ENCODE data around the gene LARGE1.

LARGE1 gene

GRCh38 chr22:33350491-33350890 lies 569.8 kb downstream of the LARGE1 start:
- 0 out of 2 replicates have a peak, but pooled peaks cover 2% of the 10 kb centered on the region for H3K36me3 ChIP-seq (ENCODE audit: control insufficient read depth, insufficient read depth, low read length)
- peaks cover 11% of the 10 kb centered on the region; the same call in 1 of the 2 replicates for H3K9me3 ChIP-seq (ENCODE audit: control insufficient read depth, insufficient read depth, low read length)
- H3K27me3 ChIP-seq (ENCODE audit: control insufficient read depth, insufficient read depth, low read length): no peaks in the 10 kb centered on the region
- H3K27ac ChIP-seq (ENCODE audit: low read depth, low read length): no peak overlapping the region
- H3K4me3 ChIP-seq (ENCODE audit: low read depth, low read length): no peak overlapping the region
- no peaks in the 10 kb centered on the region for H3K4me1 ChIP-seq (ENCODE audit: control insufficient read depth, insufficient read depth, low read length)
- H3K9ac ChIP-seq (ENCODE audit: low read depth, low read length): no peak overlapping the region

GRCh38 chr22:33347002-33347401 lies 573.3 kb downstream of the LARGE1 start:
- no peaks in the 10 kb centered on the region for H3K4me1 ChIP-seq (ENCODE audit: control insufficient read depth, insufficient read depth, low read length)
- peaks cover 11% of the 10 kb centered on the region; the same call in 1 of the 2 replicates for H3K9me3 ChIP-seq (ENCODE audit: control insufficient read depth, insufficient read depth, low read length)
- H3K27me3 ChIP-seq (ENCODE audit: control insufficient read depth, insufficient read depth, low read length): no peaks in the 10 kb centered on the region
- H3K4me3 ChIP-seq (ENCODE audit: low read depth, low read length): no peak overlapping the region
- no peak overlapping the region for H3K27ac ChIP-seq (ENCODE audit: low read depth, low read length)
- H3K36me3 ChIP-seq (ENCODE audit: control insufficient read depth, insufficient read depth, low read length): 0 out of 2 replicates have a peak, but pooled peaks cover 2% of the 10 kb centered on the region
- no peak overlapping the region for H3K9ac ChIP-seq (ENCODE audit: low read depth, low read length)

- Histone ChIP-seq H3K36me3 (ENCODE audit: control insufficient read depth, insufficient read depth, low read length) (peaks cover 8% of the 10 kb centered on the region), H3K27me3 (ENCODE audit: control insufficient read depth, insufficient read depth, low read length) (no peaks in the 10 kb centered on the region), H3K9me3 (ENCODE audit: control insufficient read depth, insufficient read depth, low read length) (no peaks in the 10 kb centered on the region), H3K4me1 (ENCODE audit: control insufficient read depth, insufficient read depth, low read length) (no peaks in the 10 kb centered on the region), H3K4me3 (ENCODE audit: low read depth, low read length) (no peak overlapping the region), H3K27ac (ENCODE audit: low read depth, low read length) (no peak overlapping the region), H3K9ac (ENCODE audit: low read depth, low read length) (no peak overlapping the region)
Measured at GRCh38 chr22:33341611-33342010, 578.7 kb downstream of the LARGE1 start.

- Histone ChIP-seq H3K27me3 (ENCODE audit: control insufficient read depth, insufficient read depth, low read length) (no peaks in the 10 kb centered on the region), H3K4me1 (ENCODE audit: control insufficient read depth, insufficient read depth, low read length) (no peaks in the 10 kb centered on the region), H3K9ac (ENCODE audit: low read depth, low read length) (no peak overlapping the region), H3K36me3 (ENCODE audit: control insufficient read depth, insufficient read depth, low read length) (peaks cover 11% of the 10 kb centered on the region), H3K9me3 (ENCODE audit: control insufficient read depth, insufficient read depth, low read length) (no peaks in the 10 kb centered on the region), H3K4me3 (ENCODE audit: low read depth, low read length) (no peak overlapping the region), H3K27ac (ENCODE audit: low read depth, low read length) (no peak overlapping the region)
Measured at GRCh38 chr22:33337524-33337923, 582.8 kb downstream of the LARGE1 start.

- Histone ChIP-seq H3K27me3 (ENCODE audit: control insufficient read depth, insufficient read depth, low read length) (no peaks in the 10 kb centered on the region), H3K9ac (ENCODE audit: low read depth, low read length) (no peak overlapping the region), H3K36me3 (ENCODE audit: control insufficient read depth, insufficient read depth, low read length) (peaks cover 11% of the 10 kb centered on the region), H3K9me3 (ENCODE audit: control insufficient read depth, insufficient read depth, low read length) (no peaks in the 10 kb centered on the region), H3K4me1 (ENCODE audit: control insufficient read depth, insufficient read depth, low read length) (peaks cover 3% of the 10 kb centered on the region), H3K4me3 (ENCODE audit: low read depth, low read length) (no peak overlapping the region), H3K27ac (ENCODE audit: low read depth, low read length) (no peak overlapping the region)
Measured at GRCh38 chr22:33335611-33336279, 584.5 kb downstream of the LARGE1 start.

GRCh38 chr22:33332538-33332937 lies 587.7 kb downstream of the LARGE1 start:
- no peak overlapping the region for H3K4me3 ChIP-seq (ENCODE audit: low read depth, low read length)
- no peaks in the 10 kb centered on the region for H3K27me3 ChIP-seq (ENCODE audit: control insufficient read depth, insufficient read depth, low read length)
- no peak overlapping the region for H3K27ac ChIP-seq (ENCODE audit: low read depth, low read length)
- H3K4me1 ChIP-seq (ENCODE audit: control insufficient read depth, insufficient read depth, low read length): peaks cover 7% of the 10 kb centered on the region
- no peaks in the 10 kb centered on the region for H3K9me3 ChIP-seq (ENCODE audit: control insufficient read depth, insufficient read depth, low read length)
- no peak overlapping the region for H3K9ac ChIP-seq (ENCODE audit: low read depth, low read length)
- H3K36me3 ChIP-seq (ENCODE audit: control insufficient read depth, insufficient read depth, low read length): peaks cover 10% of the 10 kb centered on the region

- no peaks in the 10 kb centered on the region for H3K27me3 ChIP-seq (ENCODE audit: control insufficient read depth, insufficient read depth, low read length)
- no peak overlapping the region for H3K4me3 ChIP-seq (ENCODE audit: low read depth, low read length)
- H3K9ac ChIP-seq (ENCODE audit: low read depth, low read length): no peak overlapping the region
- H3K9me3 ChIP-seq (ENCODE audit: control insufficient read depth, insufficient read depth, low read length): no peaks in the 10 kb centered on the region
- no peaks in the 10 kb centered on the region; the same call in 1 of the 2 replicates for H3K36me3 ChIP-seq (ENCODE audit: control insufficient read depth, insufficient read depth, low read length)
- no peak overlapping the region for H3K27ac ChIP-seq (ENCODE audit: low read depth, low read length)
- H3K4me1 ChIP-seq (ENCODE audit: control insufficient read depth, insufficient read depth, low read length): peaks cover 7% of the 10 kb centered on the region
Measured at GRCh38 chr22:33331017-33331416, 589.3 kb downstream of the LARGE1 start.

- no peaks in the 10 kb centered on the region for H3K27me3 ChIP-seq (ENCODE audit: control insufficient read depth, insufficient read depth, low read length)
Measured at GRCh38 chr22:33330534-33330933, 589.7 kb downstream of the LARGE1 start.

GRCh38 chr22:33329398-33329797 lies 590.9 kb downstream of the LARGE1 start:
- Histone ChIP-seq H3K4me3 (ENCODE audit: low read depth, low read length) (no peak overlapping the region), H3K36me3 (ENCODE audit: control insufficient read depth, insufficient read depth, low read length) (no peaks in the 10 kb centered on the region; the same call in 1 of the 2 replicates), H3K9ac (ENCODE audit: low read depth, low read length) (no peak overlapping the region), H3K27ac (ENCODE audit: low read depth, low read length) (peak overlapping the region; percentile 26), H3K27me3 (ENCODE audit: control insufficient read depth, insufficient read depth, low read length) (no peaks in the 10 kb centered on the region), H3K9me3 (ENCODE audit: control insufficient read depth, insufficient read depth, low read length) (no peaks in the 10 kb centered on the region), H3K4me1 (ENCODE audit: control insufficient read depth, insufficient read depth, low read length) (peaks cover 7% of the 10 kb centered on the region)

More at GRCh38 chr22:33330534-33330933, 589.7 kb downstream of the LARGE1 start:
- no peaks in the 10 kb centered on the region for H3K9me3 ChIP-seq (ENCODE audit: control insufficient read depth, insufficient read depth, low read length)
- H3K36me3 ChIP-seq (ENCODE audit: control insufficient read depth, insufficient read depth, low read length): no peaks in the 10 kb centered on the region; the same call in 1 of the 2 replicates
- H3K4me1 ChIP-seq (ENCODE audit: control insufficient read depth, insufficient read depth, low read length): peaks cover 7% of the 10 kb centered on the region
- H3K4me3 ChIP-seq (ENCODE audit: low read depth, low read length): no peak overlapping the region
- H3K9ac ChIP-seq (ENCODE audit: low read depth, low read length): no peak overlapping the region
- no peak overlapping the region for H3K27ac ChIP-seq (ENCODE audit: low read depth, low read length)

GRCh38 chr22:33328789-33329296 lies 591.4 kb downstream of the LARGE1 start:
- H3K9me3 ChIP-seq (ENCODE audit: control insufficient read depth, insufficient read depth, low read length): no peaks in the 10 kb centered on the region

GRCh38 chr22:33327348-33327860 lies 592.9 kb downstream of the LARGE1 start:
- H3K27ac ChIP-seq (ENCODE audit: low read depth, low read length): no peak overlapping the region
- H3K4me1 ChIP-seq (ENCODE audit: control insufficient read depth, insufficient read depth, low read length): peaks cover 7% of the 10 kb centered on the region
- no peak overlapping the region for H3K4me3 ChIP-seq (ENCODE audit: low read depth, low read length)
- H3K9me3 ChIP-seq (ENCODE audit: control insufficient read depth, insufficient read depth, low read length): no peaks in the 10 kb centered on the region
- no peaks in the 10 kb centered on the region; the same call in 1 of the 2 replicates for H3K36me3 ChIP-seq (ENCODE audit: control insufficient read depth, insufficient read depth, low read length)
- no peak overlapping the region for H3K9ac ChIP-seq (ENCODE audit: low read depth, low read length)
- H3K27me3 ChIP-seq (ENCODE audit: control insufficient read depth, insufficient read depth, low read length): no peaks in the 10 kb centered on the region

More at GRCh38 chr22:33328789-33329296, 591.4 kb downstream of the LARGE1 start:
- peaks cover 7% of the 10 kb centered on the region for H3K4me1 ChIP-seq (ENCODE audit: control insufficient read depth, insufficient read depth, low read length)
- H3K9ac ChIP-seq (ENCODE audit: low read depth, low read length): no peak overlapping the region
- no peak overlapping the region for H3K4me3 ChIP-seq (ENCODE audit: low read depth, low read length)
- no peaks in the 10 kb centered on the region for H3K27me3 ChIP-seq (ENCODE audit: control insufficient read depth, insufficient read depth, low read length)
- peak overlapping the region; percentile 26 for H3K27ac ChIP-seq (ENCODE audit: low read depth, low read length)
- no peaks in the 10 kb centered on the region; the same call in 1 of the 2 replicates for H3K36me3 ChIP-seq (ENCODE audit: control insufficient read depth, insufficient read depth, low read length)
